HepG2 (cell line): ENCODE data around the gene SMIM1. TPM values are rescaled to one million over a fixed set of nuclear protein-coding genes. Genes with fewer than 3 reads are reported as not detected.

ENCODE experiments used
- ARID3A ChIP-seq: IDR thresholded peaks from 2 replicates; pipeline ENCODE4 v1.6.1; 2012; ENCODE audit warnings: low read depth, low read length, improper control_type of control experiment
- ARNT ChIP-seq: fragments of 450-650 bp; IDR thresholded peaks from 2 replicates; pipeline ENCODE4 v1.6.1; 2017
- ATF4 ChIP-seq, 2 experiments: fragments of 450-650 bp in 1 of 2; sonication (generic) in 1 of 2; formaldehyde crosslinking; IDR thresholded peaks; 2 replicates each; pipeline versions ENCODE4 v1.5.0 to v1.8.0; 2020 to 2022; ENCODE audit warnings: mild to moderate bottlenecking in 1 of 2, missing genetic modification reagents in 1 of 2
- ELF1 ChIP-seq: sonication (generic); formaldehyde crosslinking; IDR thresholded peaks from 2 replicates; pipeline ENCODE4 v1.4.0; 2020; ENCODE audit warnings: missing genetic modification reagents
- ELF4 ChIP-seq: sonication (generic); formaldehyde crosslinking; IDR thresholded peaks from 2 replicates; pipeline ENCODE4 v1.5.0; 2020; ENCODE audit warnings: missing genetic modification reagents, mild to moderate bottlenecking, moderate library complexity, borderline replicate concordance
- FOSL2 ChIP-seq: sonication (generic); formaldehyde crosslinking; IDR thresholded peaks from 2 replicates; pipeline ENCODE4 v1.4.0; 2020; ENCODE audit warnings: missing genetic modification reagents
- HMGA1 ChIP-seq: sonication (generic); formaldehyde crosslinking; conservative IDR thresholded peaks from 2 replicates; pipeline ENCODE4 v1.4.0; 2020; ENCODE audit warnings: missing genetic modification reagents
- HNRNPUL1 ChIP-seq: fragments of 200-400 bp; formaldehyde crosslinking; IDR thresholded peaks from 2 replicates; pipeline ENCODE4 v1.6.1; 2017; ENCODE audit warnings: low read depth, mild to moderate bottlenecking, low read length, moderate library complexity
- KAT7 ChIP-seq: IDR thresholded peaks from 2 replicates; pipeline ENCODE4 v1.6.1; 2018; ENCODE audit warnings: borderline replicate concordance, missing compliant biosample characterization
- MAZ ChIP-seq, 2 experiments: sonication (generic) in 1 of 2; formaldehyde crosslinking in 1 of 2; IDR thresholded peaks; 2 replicates each; pipeline versions ENCODE4 v1.5.0 to v1.6.1; 2012 to 2020; ENCODE audit warnings: low read depth in 2 of 2, mild to moderate bottlenecking in 2 of 2, borderline replicate concordance in 1 of 2, improper control_type of control experiment in 1 of 2, low read length in 1 of 2, missing genetic modification reagents in 1 of 2, moderate library complexity in 1 of 2
- MXI1 ChIP-seq: IDR thresholded peaks from 3 replicates; pipeline ENCODE4 v1.6.1; 2012; ENCODE audit warnings: low read depth, low read length, inconsistent platforms, borderline replicate concordance
- NFE2 ChIP-seq: sonication (generic); formaldehyde crosslinking; IDR thresholded peaks from 2 replicates; pipeline ENCODE4 v1.4.0; 2020; ENCODE audit warnings: missing genetic modification reagents
- NR0B2 ChIP-seq: sonication (generic); formaldehyde crosslinking; IDR thresholded peaks from 2 replicates; pipeline ENCODE4 v1.4.0; 2020; ENCODE audit warnings: mild to moderate bottlenecking, missing genetic modification reagents
- STAT6 ChIP-seq: sonication (generic); formaldehyde crosslinking; IDR thresholded peaks from 2 replicates; pipeline ENCODE4 v1.4.0; 2020; ENCODE audit warnings: missing genetic modification reagents, mild to moderate bottlenecking, borderline replicate concordance
- U2AF1 ChIP-seq: fragments of 200-400 bp; formaldehyde crosslinking; optimal IDR thresholded peaks from 2 replicates; pipeline ENCODE3; 2017; ENCODE audit warnings: mild to moderate bottlenecking, low read depth, low read length
- ZBTB10 ChIP-seq: sonication (generic); formaldehyde crosslinking; IDR thresholded peaks from 2 replicates; pipeline ENCODE4 v1.4.0; 2020; ENCODE audit warnings: missing genetic modification reagents, borderline replicate concordance
- ZBTB26 ChIP-seq: IDR thresholded peaks from 2 replicates; pipeline ENCODE4 v1.6.1; 2016; ENCODE audit warnings: missing compliant biosample characterization, missing genetic modification reagents, borderline replicate concordance
- polyA plus RNA-seq, 8 experiments: library from polyadenylated mRNA; depleted of rRNA in 3 of 8; stranded (reverse) in 7 of 8; unstranded in 1 of 8; fragments of >200 nt; fragmentation: Illumina TruSeq in 4 of 8; extraction: Trizol in 4 of 8; gene quantifications; 2 replicates each; pipeline versions ENCODE4 v1.2.1 to v1.2.3, GENCODE V29; 2011 to 2016; ENCODE audit warnings: low read depth in 4 of 8, missing spikeins in 1 of 8, mixed read lengths in 1 of 8; ENCODE audit not compliant: insufficient read depth in 1 of 8
- total RNA-seq, 5 experiments: library from RNA; depleted of rRNA; stranded (reverse); fragments of >200 nt; fragmentation: Illumina TruSeq; extraction: Trizol; gene quantifications; 2 replicates each; pipeline ENCODE4 v1.2.3, GENCODE V29; 2016; ENCODE audit warnings: low read depth in 1 of 5

SMIM1 gene
- total and polyA plus RNA-seq, 2 of the 13 experiments (the other 11 are each of a cell fraction or from before 2014, with no cell fraction given), result 12.4 to 56.3 TPM

- TF ChIP-seq NR0B2 (CRISPR knock-in tag) (peak; percentile 90), NFE2 (CRISPR knock-in tag) (no peak), ARNT (no peak), ATF4 (CRISPR knock-in tag; IDR thresholded peaks at IDR 0.05) (no peak), MAZ (IDR thresholded peaks at IDR 0.05; ENCODE audit: borderline replicate concordance, low read depth, low read length) (peak; percentile 55; the same call in 1 of the 2 replicates), MAZ (CRISPR knock-in tag; IDR thresholded peaks at IDR 0.05; ENCODE audit: low read depth) (no peak; the same call in 1 of the 2 replicates), FOSL2 (CRISPR knock-in tag) (no peak), ELF4 (CRISPR knock-in tag) (no peak), STAT6 (CRISPR knock-in tag) (peak; percentile 49; the same call in 1 of the 2 replicates), MXI1 (peak; percentile 73; the same call in 1 of the 3 replicates), HNRNPUL1 (no peak), ZBTB26 (no peak), ARID3A (no peak), ELF1 (CRISPR knock-in tag) (no peak), HMGA1 (CRISPR knock-in tag) (no peak), KAT7 (CRISPR knock-in tag) (0 out of 2 replicates have a peak, but pooled peaks have one; percentile 52), U2AF1 (no peak), ZBTB10 (CRISPR knock-in tag) (no peak)
Observed at GRCh38 chr1:3772027-3772714, 378 bp upstream of the SMIM1 start (continued).
